A673 (cell line): ENCODE measurements around the gene ABCA2.

Experiments
- EZH2 ChIP-seq: fragments of 200-600 bp; sonication (generic); IDR thresholded peaks from 2 replicates; pipeline ENCODE4 v1.6.1; 2017; ENCODE audit warnings: borderline replicate concordance, low read depth, mild to moderate bottlenecking, mixed read lengths, antibody characterized with exemption, low read length; ENCODE audit not compliant: poor library complexity, severe bottlenecking
- TF ChIP-seq, protein P1 (sequence below): fragments of 300-800, 200-600 bp; sonication (generic); conservative IDR thresholded peaks from 2 replicates; pipeline ENCODE4 v1.5.1; 2017; ENCODE audit warnings: low read depth, mild to moderate bottlenecking, antibody characterized with exemption, low read length, moderate library complexity, mixed read lengths

DNA sequence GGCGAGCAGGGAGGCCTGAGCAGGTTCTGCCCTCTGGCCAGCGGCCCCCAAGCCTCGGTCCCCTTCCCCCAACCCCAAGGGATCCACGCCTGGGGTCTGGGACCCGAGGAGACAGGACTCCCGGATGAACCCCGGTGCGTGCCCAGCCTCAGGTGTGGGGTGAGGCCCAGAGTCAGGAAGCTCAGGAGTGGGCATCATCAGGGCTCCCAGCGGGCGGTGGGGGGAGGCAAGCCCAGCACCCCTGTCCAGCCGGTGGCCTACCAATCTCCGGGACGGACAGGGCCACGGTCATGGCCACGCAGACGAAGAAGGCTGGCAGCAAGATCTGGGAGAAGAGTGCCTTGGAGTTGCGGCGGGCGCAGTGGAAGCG is 14.5 kb downstream of the ABCA2 start:
- TF ChIP-seq, protein P1, sequence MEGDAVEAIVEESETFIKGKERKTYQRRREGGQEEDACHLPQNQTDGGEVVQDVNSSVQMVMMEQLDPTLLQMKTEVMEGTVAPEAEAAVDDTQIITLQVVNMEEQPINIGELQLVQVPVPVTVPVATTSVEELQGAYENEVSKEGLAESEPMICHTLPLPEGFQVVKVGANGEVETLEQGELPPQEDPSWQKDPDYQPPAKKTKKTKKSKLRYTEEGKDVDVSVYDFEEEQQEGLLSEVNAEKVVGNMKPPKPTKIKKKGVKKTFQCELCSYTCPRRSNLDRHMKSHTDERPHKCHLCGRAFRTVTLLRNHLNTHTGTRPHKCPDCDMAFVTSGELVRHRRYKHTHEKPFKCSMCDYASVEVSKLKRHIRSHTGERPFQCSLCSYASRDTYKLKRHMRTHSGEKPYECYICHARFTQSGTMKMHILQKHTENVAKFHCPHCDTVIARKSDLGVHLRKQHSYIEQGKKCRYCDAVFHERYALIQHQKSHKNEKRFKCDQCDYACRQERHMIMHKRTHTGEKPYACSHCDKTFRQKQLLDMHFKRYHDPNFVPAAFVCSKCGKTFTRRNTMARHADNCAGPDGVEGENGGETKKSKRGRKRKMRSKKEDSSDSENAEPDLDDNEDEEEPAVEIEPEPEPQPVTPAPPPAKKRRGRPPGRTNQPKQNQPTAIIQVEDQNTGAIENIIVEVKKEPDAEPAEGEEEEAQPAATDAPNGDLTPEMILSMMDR: no peak
- no peak for TF ChIP-seq EZH2
